PC-3 (cell line): ENCODE data around the gene RESP18. TPM values are rescaled to one million over a fixed set of nuclear protein-coding genes. Genes with fewer than 3 reads are reported as not detected.
"Not testable (repeated sequence)": the region's sequence is repeated elsewhere in the genome, so short reads cannot be mapped to it uniquely, and the experiment has no call there.

Experiments used
- ATAC-seq: fragments of 200-7000 bp; cut with Tn5 transposase; 2 replicates; pipeline ENCODE4 v1.9.1; 2020; ENCODE audit warnings: mild to moderate bottlenecking, moderate library complexity
- BruUV-seq: library from RNA; stranded (reverse); fragments of 400-500 nt; replicated peaks from 2 replicates; lab custom pipeline; 2021; lab: Mats Ljungman, UMichigan
- CTCF ChIA-PET: fragments of 300-600 bp; sonication (Branson Sonifier 250); formaldehyde crosslinking; loops from one replicate; lab custom pipeline; 2022; ENCODE audit warnings: antibody characterized with exemption; lab: Charles Lee
- POLR2A ChIA-PET: fragments of 300-600 bp; sonication (Branson Sonifier 250); formaldehyde crosslinking; loops from one replicate; lab custom pipeline; 2022; ENCODE audit warnings: antibody characterized with exemption; ENCODE audit not compliant: unreplicated experiment; lab: Charles Lee
- DNase-seq: peaks from one replicate; pipeline ENCODE4 v3.0.0-alpha.2; 2015
- H2AFZ ChIP-seq: fragments of 300-600 bp; sonication (generic); 2 replicates; pipeline ENCODE4 v1.6.0; 2016; ENCODE audit warnings: antibody characterized with exemption, low read length
- H3F3A ChIP-seq: fragments of 300-600 bp; sonication (generic); one replicate; pipeline ENCODE4 v1.6.0; 2017; ENCODE audit warnings: antibody characterized with exemption, low read length, control low read depth, mild to moderate bottlenecking; ENCODE audit not compliant: unreplicated experiment
- H3K27ac ChIP-seq: fragments of 300-600 bp; sonication (generic); 2 replicates; pipeline ENCODE4 v1.5.1; 2016; ENCODE audit warnings: mild to moderate bottlenecking, low read length
- H3K27me3 ChIP-seq: fragments of 300-600 bp; sonication (generic); 2 replicates; pipeline ENCODE4 v1.6.1; 2016; ENCODE audit warnings: low read length, mixed read lengths
- H3K36me3 ChIP-seq: fragments of 300-600 bp; sonication (generic); 2 replicates; pipeline ENCODE4 v1.6.1; 2016; ENCODE audit warnings: low read depth, mixed run types, low read length, mixed read lengths
- H3K4me1 ChIP-seq: fragments of 300-600 bp; sonication (generic); 2 replicates; pipeline ENCODE4 v1.5.1; 2016; ENCODE audit warnings: low read length; ENCODE audit not compliant: insufficient read depth
- H3K4me2 ChIP-seq: fragments of 300-600 bp; sonication (generic); 2 replicates; pipeline ENCODE4 v1.6.0; 2016; ENCODE audit warnings: low read length
- H3K4me3 ChIP-seq: fragments of 300-600 bp; sonication (generic); 2 replicates; pipeline ENCODE4 v1.5.1; 2016; ENCODE audit warnings: mild to moderate bottlenecking, low read length, mixed read lengths
- H3K79me2 ChIP-seq: fragments of 300-600 bp; sonication (generic); 2 replicates; pipeline ENCODE4 v1.6.1; 2017; ENCODE audit warnings: low read length, mixed read lengths
- H3K9ac ChIP-seq: fragments of 300-600 bp; sonication (generic); 2 replicates; pipeline ENCODE4 v1.6.0; 2016; ENCODE audit warnings: mild to moderate bottlenecking, low read length
- H3K9me2 ChIP-seq: fragments of 300-600 bp; sonication (generic); replicated peaks from 2 replicates; pipeline ENCODE4 v1.6.1; 2016; ENCODE audit warnings: mixed run types, low read length, mixed read lengths
- H3K9me3 ChIP-seq: fragments of 300-600 bp; sonication (generic); 2 replicates; pipeline ENCODE4 v1.6.1; 2016; ENCODE audit warnings: low read length, mixed read lengths
- H4K20me1 ChIP-seq: fragments of 300-600 bp; sonication (generic); 2 replicates; pipeline ENCODE4 v1.6.1; 2016; ENCODE audit warnings: low read length, mixed read lengths
- CTCF ChIP-seq: fragments of 300-600 bp; sonication (generic); conservative IDR thresholded peaks from 2 replicates; pipeline ENCODE4 v1.5.1; 2017; ENCODE audit warnings: antibody characterized with exemption, low read depth, mild to moderate bottlenecking, low read length
- EZH2 ChIP-seq: fragments of 300-600 bp; sonication (generic); IDR thresholded peaks from one replicate; pipeline ENCODE4 v1.6.1; 2017; ENCODE audit warnings: antibody characterized with exemption, mild to moderate bottlenecking, low read length; ENCODE audit not compliant: unreplicated experiment
- EZH2phosphoT487 ChIP-seq: fragments of 300-600 bp; sonication (generic); IDR thresholded peaks from 2 replicates; pipeline ENCODE4 v1.6.1; 2018; ENCODE audit warnings: mild to moderate bottlenecking, antibody characterized with exemption, low read length, borderline replicate concordance
- intact Hi-C: fragments of 100-400 bp; cut with micrococcal nuclease; formaldehyde crosslinking; loops from 2 replicates; pipeline ENCODE4 v1.9.0; 2023
- total RNA-seq: library from RNA; depleted of rRNA; stranded (reverse); fragments of >200 nt; gene quantifications from 2 replicates; pipeline ENCODE4 v1.2.3, GENCODE V29; 2014

Gene RESP18
- total RNA-seq, 1 experiment from 2014 or later, result not detected

GRCh38 chr2:219289195-219289536 is 43.4 kb downstream of the RESP18 start:
- no peak for ATAC-seq
- Histone ChIP-seq H3K9me2 (no peaks in the 10 kb centered on the region), H3K79me2 (no peaks in the 10 kb centered on the region), H3K9ac (no peak overlapping the region), H3K4me2 (peak overlapping the region; percentile 42), H3K27me3 (no peaks in the 10 kb centered on the region), H3F3A (no peaks in the 10 kb centered on the region), H3K9me3 (no peaks in the 10 kb centered on the region), H3K27ac (no peak overlapping the region), H2AFZ (no peak overlapping the region), H4K20me1 (no peaks in the 10 kb centered on the region), H3K4me1 (peaks cover 14% of the 10 kb centered on the region), H3K4me3 (no peak overlapping the region), H3K36me3 (peaks cover 3% of the 10 kb centered on the region; the same call in 1 of the 2 replicates)
- TF ChIP-seq CTCF (no peak), EZH2 (no peak), EZH2phosphoT487 (no peak)
- CTCF ChIA-PET, result no interaction called here
- no TSS peak for BruUV-seq
- POLR2A ChIA-PET, result no interaction called here
- intact Hi-C loops, result no loop called here
- no peak for DNase-seq

- ATAC-seq (no peak), DNase-seq (no peak)
- Histone ChIP-seq H3K9ac (no peak overlapping the region), H3K4me2 (no peak overlapping the region), H3K4me1 (peaks cover 11% of the 10 kb centered on the region), H3K4me3 (no peak overlapping the region), H4K20me1 (no peaks in the 10 kb centered on the region), H3K79me2 (no peaks in the 10 kb centered on the region), H2AFZ (no peak overlapping the region), H3K9me3 (no peaks in the 10 kb centered on the region), H3K9me2 (no peaks in the 10 kb centered on the region), H3F3A (no peaks in the 10 kb centered on the region), H3K36me3 (peaks cover 3% of the 10 kb centered on the region; the same call in 1 of the 2 replicates), H3K27me3 (no peaks in the 10 kb centered on the region), H3K27ac (no peak overlapping the region)
- ChIA-PET POLR2A (interaction anchor here (0.6 kb wide), 1 partner anchor 66 kb away, joined by 6 read pairs; no protein-coding TSS in a partner anchor), CTCF (no interaction called here)
- intact Hi-C loops, result no loop called here
- BruUV-seq, result no TSS peak
- TF ChIP-seq EZH2phosphoT487 (no peak), EZH2 (no peak), CTCF (no peak)
Measured at GRCh38 chr2:219287580-219288265, 44.8 kb downstream of the RESP18 start.

GRCh38 chr2:219287116-219287440 is 45.5 kb downstream of the RESP18 start:
- ATAC-seq, intact Hi-C loops, H3K4me2 ChIP-seq, H3F3A ChIP-seq, H3K27ac ChIP-seq, DNase-seq, H3K9me3 ChIP-seq, BruUV-seq, H3K4me3 ChIP-seq, H3K79me2 ChIP-seq, CTCF ChIA-PET, H3K27me3 ChIP-seq, H3K9me2 ChIP-seq, H2AFZ ChIP-seq, H3K9ac ChIP-seq, H3K36me3 ChIP-seq, H4K20me1 ChIP-seq, POLR2A ChIA-PET: not testable (repeated sequence)
- peaks cover 11% of the 10 kb centered on the region for H3K4me1 ChIP-seq
